GM19455 (cell line): ENCODE data around the gene SEZ6L2.

Experiments used
- ATAC-seq: cut with Tn5 transposase; IDR thresholded peaks from one replicate; pipeline ENCODE4 v1.9.1; 2021; ENCODE audit not compliant: unreplicated experiment

SEZ6L2 gene

GRCh38 chr16:29830774-29831173 lies 68.6 kb downstream of the SEZ6L2 start:
- ATAC-seq: no peak

DNA sequence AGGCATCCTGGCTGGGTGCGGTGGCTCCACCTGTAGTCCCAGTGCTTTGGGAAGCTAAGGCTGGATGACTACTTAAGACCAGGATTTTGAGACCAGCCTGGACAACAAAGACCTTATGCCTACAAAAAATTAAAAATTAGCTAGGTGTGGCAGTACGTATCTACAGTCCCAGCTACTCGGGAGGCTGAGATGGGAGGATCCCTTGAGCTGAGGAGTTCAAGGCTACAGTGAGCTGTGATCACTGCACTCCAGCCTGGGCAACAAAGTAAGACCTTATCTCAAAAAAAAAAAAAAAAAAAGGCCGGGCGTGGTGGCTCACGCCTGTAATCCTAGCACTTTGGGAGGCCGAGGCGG lies 73.0 kb downstream of the SEZ6L2 start:
- no peak for ATAC-seq

DNA sequence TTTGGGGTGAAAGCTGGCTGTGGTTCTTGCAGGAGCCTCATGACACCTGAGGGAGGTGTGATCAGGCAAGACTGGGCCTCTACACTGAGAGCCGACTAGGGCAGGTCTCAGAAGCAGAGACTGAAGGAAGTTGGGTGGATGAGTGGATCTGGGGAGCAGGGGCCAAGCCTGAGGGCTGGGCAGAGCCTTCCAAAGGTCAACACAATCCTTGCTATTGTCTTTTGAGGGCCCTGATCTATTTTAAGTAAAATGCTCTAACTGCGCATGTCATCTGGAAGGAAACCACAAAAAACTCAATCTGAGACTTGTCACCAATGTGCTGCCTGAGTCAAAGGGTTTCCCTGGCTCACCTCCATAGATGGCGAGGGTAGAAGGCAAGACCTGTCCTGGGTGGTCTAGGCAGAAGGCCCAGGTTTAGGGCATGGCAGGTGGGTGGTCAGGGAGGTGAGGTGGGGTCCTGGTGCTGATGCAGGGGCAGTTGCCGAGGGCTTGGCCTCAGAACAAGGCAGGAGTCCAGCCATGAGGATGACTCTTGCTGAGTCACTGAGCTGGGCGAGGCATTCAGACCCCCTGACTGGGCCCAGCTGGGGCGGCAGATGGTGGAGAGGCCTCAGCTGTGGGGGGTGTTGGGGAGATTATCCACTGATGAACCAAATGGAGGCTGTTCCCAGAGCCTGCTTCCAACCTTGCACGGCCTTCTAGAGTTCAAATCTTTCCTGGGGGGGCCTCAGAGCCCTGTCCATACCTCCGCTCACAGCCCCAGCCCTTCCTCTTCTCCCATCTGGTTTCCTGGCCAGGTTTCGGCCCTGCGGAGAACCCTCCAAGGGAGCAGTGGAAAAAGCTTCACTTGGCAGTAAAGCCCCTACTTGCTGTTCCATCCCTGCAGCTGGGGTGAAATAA lies 74.0 kb downstream of the SEZ6L2 start:
- no peak for ATAC-seq

DNA sequence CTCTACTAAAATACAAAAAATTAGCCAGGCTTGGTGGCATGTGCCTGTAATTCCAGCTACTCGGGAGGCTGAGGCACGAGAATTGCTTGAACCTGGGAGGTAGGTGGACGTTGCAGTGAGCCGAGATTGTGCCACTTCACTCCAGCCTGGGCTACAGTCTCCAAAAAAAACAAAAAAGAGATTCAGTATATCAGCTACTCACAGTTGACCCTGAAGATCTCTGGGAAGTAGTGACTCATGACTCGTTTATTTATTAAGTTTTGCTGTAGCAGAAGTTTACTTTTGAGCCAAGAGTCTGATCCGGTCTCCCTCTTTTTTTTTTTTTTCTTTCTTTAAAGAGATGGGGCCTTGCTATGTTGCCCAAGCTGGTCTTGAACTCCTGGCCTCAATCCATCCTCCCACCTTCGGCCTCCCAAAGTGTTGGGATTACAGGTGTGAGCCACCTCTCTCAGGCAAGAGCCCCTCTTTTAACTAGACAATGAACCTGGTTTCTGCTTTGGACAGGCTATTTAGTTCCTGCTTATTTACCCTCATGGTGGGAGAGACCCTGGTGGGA lies 74.7 kb downstream of the SEZ6L2 start:
- no peak for ATAC-seq

DNA sequence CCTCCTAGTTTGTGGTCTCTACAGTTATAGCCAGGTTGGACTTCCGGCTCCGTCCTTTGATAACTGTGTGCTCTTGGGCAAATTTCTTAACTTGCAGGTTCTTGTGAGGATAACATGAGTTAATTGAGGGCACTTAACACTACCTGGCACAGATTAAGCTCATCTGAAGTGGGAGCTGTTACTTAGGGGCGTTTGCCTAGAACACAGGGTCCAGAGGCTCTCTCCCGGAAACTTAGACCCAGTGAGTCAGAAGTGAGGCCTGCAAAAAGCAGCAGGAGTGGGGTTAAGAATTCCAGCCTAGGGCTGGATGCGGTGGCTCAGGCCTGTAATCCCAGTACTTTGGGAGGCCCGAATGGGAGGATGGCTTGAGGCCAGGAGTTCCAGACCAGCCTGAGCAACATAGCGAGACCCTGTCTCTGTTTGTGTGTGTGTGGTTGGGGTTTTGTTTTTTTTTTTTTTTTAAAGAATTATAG lies 77.7 kb downstream of the SEZ6L2 start:
- no peak for ATAC-seq
